Left hindlimb (tissue), 1 donor: ENCODE results near the gene ARCN1.
"Not testable (repeated sequence)": the region's sequence is repeated elsewhere in the genome, so short reads cannot be mapped to it uniquely, and the experiment has no call there.

Experiments used
- DNase-seq: peaks from one replicate; pipeline ENCODE4 v3.0.0-alpha.2; 2018

ARCN1 gene

GRCh38 chr11:118606157-118606843 lies 34.1 kb downstream of the ARCN1 start:
- DNase-seq, result no peak

DNA sequence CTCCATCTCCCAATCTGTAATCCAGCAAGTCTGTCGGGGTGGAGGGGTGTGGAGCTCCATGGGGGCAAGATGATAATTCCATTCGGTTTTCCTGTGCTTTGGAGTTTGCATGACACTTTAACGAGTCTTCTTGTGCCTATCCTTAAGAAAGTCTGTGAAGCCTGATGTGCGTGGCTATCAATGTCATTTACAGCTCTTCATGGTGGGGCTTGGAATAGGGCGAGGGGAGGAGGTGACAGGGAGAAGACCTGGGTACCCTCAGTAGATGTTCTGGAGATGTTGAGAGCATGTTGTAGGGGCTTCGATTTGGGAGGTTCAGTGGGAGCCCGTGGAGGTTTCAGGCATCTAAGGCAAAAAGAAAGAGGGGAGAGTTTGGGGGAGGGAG lies 34.6 kb downstream of the ARCN1 start:
- no peak for DNase-seq

DNA sequence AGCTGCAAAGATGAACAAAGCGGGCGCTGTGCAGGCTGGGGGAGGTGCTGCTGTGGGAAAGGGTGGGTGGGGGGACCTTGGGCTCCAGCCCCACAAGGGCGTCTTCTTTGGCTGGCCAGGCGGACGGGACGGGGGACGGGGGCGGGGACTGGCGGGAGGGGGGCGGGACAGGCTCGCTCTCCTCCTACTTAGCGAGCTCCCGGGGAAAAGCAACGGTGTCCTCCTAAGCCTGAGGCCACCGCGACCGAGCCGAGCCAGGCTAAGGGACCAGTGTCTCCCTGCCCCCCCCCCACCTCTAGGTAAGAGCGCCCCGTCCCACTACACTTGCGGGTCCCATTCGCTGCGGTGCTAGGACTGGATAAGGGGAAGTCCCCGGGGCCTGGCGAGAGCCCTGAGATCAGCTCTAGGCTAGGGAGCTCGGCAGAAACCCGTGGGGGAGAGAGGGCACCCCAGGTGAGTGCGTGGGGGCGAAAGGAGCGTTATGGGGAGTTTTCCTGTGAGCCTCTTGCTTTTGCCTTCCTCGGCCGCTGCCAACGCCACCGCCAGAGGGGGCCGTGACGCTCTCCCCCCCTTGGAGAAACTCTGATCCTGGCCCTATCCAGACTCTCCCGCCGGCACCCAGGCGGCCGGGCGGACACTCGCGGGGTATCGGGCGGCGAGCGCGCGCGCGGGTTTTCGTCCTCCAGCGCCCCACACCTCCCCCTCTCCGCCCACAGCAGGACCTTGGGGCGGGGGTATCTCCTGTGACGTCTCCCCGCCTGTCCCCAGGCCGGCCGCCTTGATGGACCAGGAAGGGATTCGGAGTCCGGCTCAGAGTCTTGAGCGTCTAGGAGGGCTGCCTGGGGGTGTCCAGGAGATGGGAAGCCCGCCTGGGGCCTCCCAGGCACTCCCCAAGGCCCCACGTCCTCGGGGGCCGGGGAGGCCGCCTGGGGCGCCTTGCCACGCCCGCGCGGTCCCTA lies 35.5 kb downstream of the ARCN1 start, which contains the start of gene PHLDB1:
Gene PHLDB1 (plus strand): TSS at position 215 of the 959 bp plus-strand sequence. CDS start 6,222 bp downstream, outside the sequence.
- peak; percentile 89 for DNase-seq

GRCh38 chr11:118608360-118609227 lies 36.4 kb downstream of the ARCN1 start:
- DNase-seq, result peak; percentile 83

DNA sequence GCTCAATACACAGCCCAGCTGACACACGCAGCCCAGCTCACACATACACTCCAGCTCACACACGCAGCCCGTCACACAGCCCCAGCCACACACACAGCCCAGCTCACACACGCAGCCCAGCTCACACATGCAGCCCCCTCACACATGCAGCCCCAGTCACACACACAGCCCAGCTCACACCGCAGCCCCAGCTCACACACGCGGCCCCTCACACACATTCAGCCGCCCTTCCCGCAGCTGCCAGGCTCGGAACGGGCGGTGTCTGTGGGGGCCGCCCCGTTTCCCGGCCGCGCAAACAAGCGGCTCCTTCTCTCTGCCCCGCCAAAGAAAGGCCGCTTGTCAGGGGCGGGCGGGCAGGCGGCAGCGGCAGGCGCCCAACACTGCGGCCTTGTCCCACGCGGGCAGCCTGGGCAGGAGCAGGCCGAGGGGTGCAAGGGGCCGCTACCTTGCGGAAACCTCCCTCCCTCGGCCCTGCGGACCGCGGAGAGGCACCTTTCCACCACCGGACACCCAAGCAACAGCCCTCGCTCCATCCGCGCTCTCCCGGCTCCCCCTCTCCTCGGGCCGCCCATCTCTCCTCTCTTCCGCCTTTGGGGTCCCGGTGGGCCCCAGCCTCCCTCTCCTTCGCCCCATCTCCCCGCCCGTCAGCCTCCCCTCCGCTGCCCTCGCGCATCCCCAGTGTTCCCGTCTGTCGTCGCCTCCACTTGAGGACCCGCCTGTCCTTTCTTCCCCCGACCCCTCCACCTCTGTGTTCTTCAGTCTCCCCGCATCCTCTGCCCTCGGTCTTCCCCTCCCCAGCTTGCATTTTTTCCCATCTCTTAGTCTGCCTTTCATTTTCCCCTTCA lies 37.4 kb downstream of the ARCN1 start:
- peak; percentile 80 for DNase-seq

DNA sequence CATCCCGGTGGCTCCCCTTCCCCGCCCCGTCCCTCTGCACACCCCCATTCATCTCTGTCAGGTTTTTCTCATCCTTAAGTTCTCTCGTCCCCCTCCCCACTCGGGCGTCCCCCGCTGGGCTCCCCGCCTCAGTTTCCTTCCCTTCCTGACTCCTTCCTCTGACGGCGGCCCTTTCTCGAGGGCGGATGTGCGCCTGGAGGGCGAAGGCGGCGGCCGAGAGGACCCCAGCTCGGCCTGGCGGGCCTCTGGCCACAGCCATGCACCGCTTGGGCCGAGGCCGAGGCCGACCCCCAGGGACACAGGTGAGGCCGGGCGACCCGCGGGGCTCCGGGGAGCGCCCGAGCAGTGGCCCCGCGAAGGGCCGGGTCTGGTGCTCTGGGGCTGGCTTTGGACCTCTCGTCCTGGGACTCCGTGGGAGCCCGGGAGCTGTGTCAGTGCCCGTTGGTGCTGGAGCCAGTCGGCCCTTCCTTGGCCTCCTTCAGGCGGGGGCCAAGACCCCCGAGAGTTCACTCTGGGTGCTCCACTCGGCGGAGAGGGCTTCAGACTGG lies 38.1 kb downstream of the ARCN1 start:
- no peak for DNase-seq

GRCh38 chr11:118610773-118611432 lies 38.7 kb downstream of the ARCN1 start:
- DNase-seq, result peak; percentile 80

DNA sequence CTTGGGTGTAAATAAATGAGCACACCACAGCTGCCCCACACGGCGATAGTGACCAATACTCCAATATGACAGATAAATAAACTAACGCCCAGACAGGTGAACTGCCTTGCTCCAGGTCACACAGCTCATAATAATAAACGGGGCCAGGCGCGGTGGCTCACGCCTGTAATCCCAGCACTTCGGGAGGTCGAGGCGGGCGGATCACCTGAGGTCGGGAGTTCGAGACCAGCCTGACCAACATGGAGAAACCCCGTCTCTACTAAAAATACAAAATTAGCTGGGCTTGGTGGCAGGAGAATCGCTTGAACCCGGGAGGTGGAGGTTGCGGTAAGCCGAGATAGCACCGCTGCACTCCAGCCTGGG lies 39.2 kb downstream of the ARCN1 start:
- not testable (repeated sequence) for DNase-seq

DNA sequence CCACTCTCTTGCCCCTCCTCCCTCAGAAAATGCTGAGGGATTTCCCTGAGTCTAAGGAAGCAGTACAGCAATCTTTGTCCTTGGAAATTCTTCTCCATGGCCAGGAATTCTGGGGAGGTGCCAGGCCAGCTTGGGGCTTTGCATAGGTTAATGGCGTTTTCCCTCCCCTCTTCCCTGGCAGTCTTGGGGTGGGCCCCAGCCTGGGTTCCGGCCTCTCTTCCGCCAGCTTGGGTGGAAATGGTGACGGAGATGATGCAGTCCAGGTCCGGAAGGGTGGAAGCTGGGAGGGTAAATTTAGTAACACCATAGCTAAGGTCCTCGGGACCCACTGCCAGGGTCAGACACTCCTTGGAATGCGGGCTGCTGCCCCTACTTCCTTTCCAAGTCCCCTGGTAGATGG lies 40.2 kb downstream of the ARCN1 start:
- DNase-seq, result peak; percentile 83

- no peak for DNase-seq
Observed at GRCh38 chr11:118614511-118614910, 42.3 kb downstream of the ARCN1 start.

GRCh38 chr11:118615282-118615975 lies 43.2 kb downstream of the ARCN1 start:
- DNase-seq, result no peak

DNA sequence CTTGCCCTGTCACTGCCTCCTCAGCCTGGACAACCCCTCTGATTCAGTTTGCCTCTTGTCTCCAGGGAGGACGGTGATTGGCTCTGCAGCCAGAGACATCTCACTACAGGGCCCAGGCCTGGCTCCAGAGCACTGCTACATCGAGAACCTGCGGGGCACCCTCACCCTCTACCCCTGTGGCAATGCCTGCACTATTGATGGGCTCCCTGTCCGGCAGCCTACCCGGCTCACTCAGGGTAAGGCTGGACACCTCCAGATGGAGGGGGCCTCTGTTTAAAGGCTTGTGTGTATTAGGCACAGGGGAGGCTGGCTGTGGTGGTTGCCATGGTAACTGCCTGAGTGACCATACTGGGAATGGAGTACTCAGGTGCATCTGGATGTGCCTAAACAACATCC lies 43.8 kb downstream of the ARCN1 start:
- no peak for DNase-seq

GRCh38 chr11:118618115-118618990 lies 46.1 kb downstream of the ARCN1 start:
- DNase-seq, result peak; percentile 77

- peak; percentile 87 for DNase-seq
Observed at GRCh38 chr11:118618991-118619375, 46.8 kb downstream of the ARCN1 start.

GRCh38 chr11:118619444-118620197 lies 47.4 kb downstream of the ARCN1 start:
- peak; percentile 77 for DNase-seq

- DNase-seq, result no peak
Observed at GRCh38 chr11:118620529-118621070, 48.4 kb downstream of the ARCN1 start.

DNA sequence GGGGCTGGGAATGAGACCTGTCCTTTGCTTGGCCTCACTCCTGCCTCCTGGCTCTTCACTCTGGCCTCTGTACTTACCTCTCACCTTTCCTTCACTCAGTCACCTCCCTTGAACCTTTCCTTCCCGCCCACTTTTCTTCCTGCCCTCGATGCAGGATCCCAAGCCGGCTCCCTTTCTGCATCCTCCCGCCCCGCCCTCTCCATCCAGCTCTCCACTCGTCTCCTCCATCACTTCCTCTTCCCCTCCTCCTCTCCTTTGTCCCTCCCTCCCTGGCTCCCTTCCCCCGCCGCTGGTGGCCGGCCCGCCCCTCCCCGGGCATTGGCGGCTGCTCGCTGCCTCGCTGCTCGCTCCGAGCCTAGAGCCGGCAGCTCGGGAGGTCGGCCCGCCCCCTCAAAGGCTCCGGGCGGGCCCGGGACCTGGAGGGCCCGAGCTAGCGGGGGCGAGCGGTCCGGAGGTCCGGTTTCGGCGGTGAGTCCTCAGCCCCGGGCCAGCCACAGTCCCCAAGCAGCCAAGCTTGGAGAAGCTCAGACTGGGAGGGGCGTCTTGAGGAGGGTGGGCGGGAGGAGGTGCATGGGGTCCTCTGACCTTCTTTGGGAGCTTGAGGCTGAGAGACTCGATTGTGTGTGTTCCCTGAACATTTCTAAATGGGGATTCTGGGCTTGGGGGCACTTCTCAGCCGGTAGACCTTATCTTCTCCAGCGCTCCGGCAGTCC lies 49.0 kb downstream of the ARCN1 start:
- peak; percentile 96 for DNase-seq
